Measurements from ENCODE around the gene TAPBPL. TPM values are rescaled to one million over a fixed set of nuclear protein-coding genes. Genes with fewer than 3 reads are reported as not detected.

Gene TAPBPL
- total and polyA plus RNA-seq, 2 of the 13 experiments (the other 11 are each of a cell fraction or from before 2014, with no cell fraction given), result 10.0 to 14.5 TPM

- TF ChIP-seq LBX2 (CRISPR knock-in tag; IDR thresholded peaks at IDR 0.05; ENCODE audit: borderline replicate concordance), result no peak
- TF ChIP-seq NFYC (CRISPR knock-in tag; IDR thresholded peaks at IDR 0.05), result peak; percentile 86
- TF ChIP-seq HHEX (CRISPR knock-in tag; IDR thresholded peaks at IDR 0.05), result no peak
- TF ChIP-seq HCFC1 (IDR thresholded peaks at IDR 0.05; ENCODE audit: low read depth, low read length), result no peak
- 0 out of 2 replicates have a peak, but pooled peaks have one; percentile 2 for TF ChIP-seq ZNF451 (CRISPR knock-in tag; IDR thresholded peaks at IDR 0.05)
- peak; percentile 71 for TF ChIP-seq ZNF18 (CRISPR knock-in tag; IDR thresholded peaks at IDR 0.05; ENCODE audit: insufficient replicate concordance)
- TF ChIP-seq DZIP1 (CRISPR knock-in tag; IDR thresholded peaks at IDR 0.05), result no peak
- TF ChIP-seq DR1 (CRISPR knock-in tag; IDR thresholded peaks at IDR 0.05), result no peak; the same call in 1 of the 2 replicates
- no peak for TF ChIP-seq NFE2L1 (CRISPR knock-in tag; IDR thresholded peaks at IDR 0.05; ENCODE audit: borderline replicate concordance)
- no peak for TF ChIP-seq RFX3 (CRISPR knock-in tag; IDR thresholded peaks at IDR 0.05)
- TF ChIP-seq IKZF5 (CRISPR knock-in tag; IDR thresholded peaks at IDR 0.05), result no peak
- TF ChIP-seq TCF7 (IDR thresholded peaks at IDR 0.05; ENCODE audit: low read depth), result no peak
- TF ChIP-seq SIX1 (CRISPR knock-in tag; IDR thresholded peaks at IDR 0.05; ENCODE audit: borderline replicate concordance), result no peak
- TF ChIP-seq ZNF773 (CRISPR knock-in tag; IDR thresholded peaks at IDR 0.05; ENCODE audit: borderline replicate concordance), result no peak
- TF ChIP-seq ZNF570 (CRISPR knock-in tag; IDR thresholded peaks at IDR 0.05; ENCODE audit: borderline replicate concordance), result no peak
- TF ChIP-seq NR2C2 (CRISPR knock-in tag; IDR thresholded peaks at IDR 0.05; ENCODE audit: borderline replicate concordance), result peak; percentile 60; the same call in 1 of the 2 replicates
- TF ChIP-seq ZNF24 (IDR thresholded peaks at IDR 0.05), result no peak
- TF ChIP-seq FOXP1 (IDR thresholded peaks at IDR 0.05), result no peak
- TF ChIP-seq FOXP1 (CRISPR knock-in tag; IDR thresholded peaks at IDR 0.05), result no peak
- no peak for TF ChIP-seq ZNF678 (CRISPR knock-in tag; IDR thresholded peaks at IDR 0.05)
- TF ChIP-seq PHB2 (IDR thresholded peaks at IDR 0.05; ENCODE audit: partially characterized antibody), result no peak
- TF ChIP-seq ZNF121 (CRISPR knock-in tag; IDR thresholded peaks at IDR 0.05), result no peak
- TF ChIP-seq ZNF558 (CRISPR knock-in tag; IDR thresholded peaks at IDR 0.05; ENCODE audit: borderline replicate concordance), result peak; percentile 44; the same call in 1 of the 2 replicates
- no peak for TF ChIP-seq RCOR2 (CRISPR knock-in tag; IDR thresholded peaks at IDR 0.05)
- TF ChIP-seq ZNF629 (CRISPR knock-in tag; conservative IDR thresholded peaks at IDR 0.05), result no peak
- no peak; the same call in 1 of the 2 replicates for TF ChIP-seq RXRB (CRISPR knock-in tag; IDR thresholded peaks at IDR 0.05; ENCODE audit: borderline replicate concordance)
Measured at GRCh38 chr12:6493497-6494257, 41.8 kb downstream of the TAPBPL start, which contains the start of gene NCAPD2 (continued).

Measured in HepG2 (cell line).